GM10847 (cell line): ENCODE measurements around the gene R3HDM2.

ENCODE experiments used
- POLR2A ChIP-seq: IDR thresholded peaks from 2 replicates; pipeline ENCODE4 v1.6.1; 2011; ENCODE audit not compliant: insufficient read length; ENCODE audit errors: extremely low read depth

Gene R3HDM2

GRCh38 chr12:57430931-57431566, at the start of gene R3HDM2:
R3HDM2 (minus strand) TSS chr12:57431043; CDS start chr12:57310428, 120,615 bp downstream.
- peak; percentile 97 for TF ChIP-seq POLR2A

GRCh38 chr12:57479376-57480115, 48.7 kb upstream of the R3HDM2 start, which contains the start of gene ARHGAP9:
ARHGAP9 (minus strand) TSS chr12:57479866; CDS start chr12:57479406, 460 bp downstream.
- no peak for TF ChIP-seq POLR2A

GRCh38 chr12:57479043-57479375, 48.2 kb upstream of the R3HDM2 start:
- no peak for TF ChIP-seq POLR2A

GRCh38 chr12:57477710-57478681, 47.2 kb upstream of the R3HDM2 start:
- peak; percentile 34 for TF ChIP-seq POLR2A

- no peak for TF ChIP-seq POLR2A
These were observed 46.3 kb upstream of the R3HDM2 start for GRCh38 chr12:57476993-57477709.

- peak; percentile 31 for TF ChIP-seq POLR2A
These were observed 45.5 kb upstream of the R3HDM2 start for GRCh38 chr12:57476162-57476992.

GRCh38 chr12:57475271-57476161, 44.7 kb upstream of the R3HDM2 start:
- no peak for TF ChIP-seq POLR2A

- no peak for TF ChIP-seq POLR2A
These were observed 44.0 kb upstream of the R3HDM2 start for GRCh38 chr12:57474862-57475261.

GRCh38 chr12:57474430-57474829, 43.6 kb upstream of the R3HDM2 start:
- no peak for TF ChIP-seq POLR2A

- TF ChIP-seq POLR2A = no peak
These were observed 43.0 kb upstream of the R3HDM2 start for GRCh38 chr12:57473886-57474285.

- no peak for TF ChIP-seq POLR2A
These were observed 42.5 kb upstream of the R3HDM2 start for GRCh38 chr12:57473392-57473791.

- no peak for TF ChIP-seq POLR2A
These were observed 41.5 kb upstream of the R3HDM2 start for GRCh38 chr12:57472391-57472790.

GRCh38 chr12:57471661-57472060, 40.8 kb upstream of the R3HDM2 start:
- no peak for TF ChIP-seq POLR2A
